HepG2 (cell line): ENCODE data around the gene TGM2. TPM values are rescaled to one million over a fixed set of nuclear protein-coding genes. Genes with fewer than 3 reads are reported as not detected.
A peak's percentile ranks its signal among the peaks of the same experiment; 100 is the strongest.

Source experiments
- BCL6 ChIP-seq: IDR thresholded peaks from 2 replicates; pipeline ENCODE4 v1.6.1; 2016; ENCODE audit warnings: missing genetic modification reagents, missing compliant biosample characterization
- CC2D1A ChIP-seq: sonication (generic); formaldehyde crosslinking; IDR thresholded peaks from 2 replicates; pipeline ENCODE4 v1.8.1; 2023; ENCODE audit warnings: mild to moderate bottlenecking, missing genetic modification reagents
- CTCF ChIP-seq: sonication (generic); formaldehyde crosslinking; IDR thresholded peaks from 2 replicates; pipeline ENCODE4 v1.5.0; 2020; ENCODE audit warnings: mild to moderate bottlenecking, missing genetic modification reagents, moderate library complexity
- FOXK1 ChIP-seq: sonication (generic); formaldehyde crosslinking; IDR thresholded peaks from 2 replicates; pipeline ENCODE4 v1.4.0; 2020; ENCODE audit warnings: low read depth, missing genetic modification reagents, borderline replicate concordance
- FOXP4 ChIP-seq: sonication (generic); formaldehyde crosslinking; IDR thresholded peaks from 2 replicates; pipeline ENCODE4 v1.4.0; 2020; ENCODE audit warnings: missing genetic modification reagents
- HMG20A ChIP-seq: IDR thresholded peaks from 2 replicates; pipeline ENCODE4 v1.6.1; 2016; ENCODE audit warnings: borderline replicate concordance
- KDM1A ChIP-seq: IDR thresholded peaks from 2 replicates; pipeline ENCODE4 v1.6.1; 2016; ENCODE audit warnings: missing compliant biosample characterization
- KDM5A ChIP-seq: fragments of 200-600 bp; sonication (generic); IDR thresholded peaks from 2 replicates; pipeline ENCODE4 v1.7.0; 2018; ENCODE audit warnings: antibody characterized with exemption, mild to moderate bottlenecking, low read length, borderline replicate concordance
- KLF6 ChIP-seq: IDR thresholded peaks from 2 replicates; pipeline ENCODE4 v1.8.0; 2016; ENCODE audit warnings: missing biosample characterization, missing genetic modification reagents
- MXD1 ChIP-seq: sonication (generic); formaldehyde crosslinking; IDR thresholded peaks from 2 replicates; pipeline ENCODE4 v1.4.0; 2020; ENCODE audit warnings: mild to moderate bottlenecking, missing genetic modification reagents
- PAWR ChIP-seq: sonication (generic); formaldehyde crosslinking; IDR thresholded peaks from 2 replicates; pipeline ENCODE4 v1.4.0; 2020; ENCODE audit warnings: missing genetic modification reagents, mild to moderate bottlenecking, borderline replicate concordance
- PRDM10 ChIP-seq: sonication (generic); formaldehyde crosslinking; IDR thresholded peaks from 2 replicates; pipeline ENCODE4 v1.4.0; 2020; ENCODE audit warnings: low read depth, missing genetic modification reagents
- RARA ChIP-seq: IDR thresholded peaks from 2 replicates; pipeline ENCODE4 v1.6.1; 2016; ENCODE audit warnings: missing genetic modification reagents, missing compliant biosample characterization
- SPEN ChIP-seq: sonication (generic); formaldehyde crosslinking; IDR thresholded peaks from 2 replicates; pipeline ENCODE4 v1.5.1; 2020; ENCODE audit warnings: low read depth, mild to moderate bottlenecking, missing genetic modification reagents
- YY1 ChIP-seq: IDR thresholded peaks from 2 replicates; pipeline ENCODE4 v1.6.1; 2011; ENCODE audit warnings: low read length, low read depth, moderate library complexity, mild to moderate bottlenecking; ENCODE audit not compliant: insufficient read depth, insufficient replicate concordance
- ZFP1 ChIP-seq: IDR thresholded peaks from 2 replicates; pipeline ENCODE4 v1.6.1; 2016
- ZNF543 ChIP-seq: sonication (generic); formaldehyde crosslinking; IDR thresholded peaks from 2 replicates; pipeline ENCODE4 v1.4.0; 2020; ENCODE audit warnings: mild to moderate bottlenecking, missing genetic modification reagents
- ZNF619 ChIP-seq: sonication (generic); formaldehyde crosslinking; IDR thresholded peaks from 2 replicates; pipeline ENCODE4 v1.4.0; 2020; ENCODE audit warnings: mild to moderate bottlenecking, missing genetic modification reagents
- ZNF83 ChIP-seq: sonication (generic); formaldehyde crosslinking; IDR thresholded peaks from 2 replicates; pipeline ENCODE4 v1.4.0; 2020; ENCODE audit warnings: missing genetic modification reagents, mild to moderate bottlenecking, borderline replicate concordance
- ZSCAN25 ChIP-seq: sonication (generic); formaldehyde crosslinking; IDR thresholded peaks from 2 replicates; pipeline ENCODE4 v1.8.0; 2022; ENCODE audit warnings: mild to moderate bottlenecking, missing genetic modification reagents
- polyA plus RNA-seq, 8 experiments: library from polyadenylated mRNA; depleted of rRNA in 3 of 8; stranded (reverse) in 7 of 8; unstranded in 1 of 8; fragments of >200 nt; fragmentation: Illumina TruSeq in 4 of 8; extraction: Trizol in 4 of 8; gene quantifications; 2 replicates each; pipeline versions ENCODE4 v1.2.1 to v1.2.3, GENCODE V29; 2011 to 2016; ENCODE audit warnings: low read depth in 4 of 8, missing spikeins in 1 of 8, mixed read lengths in 1 of 8; ENCODE audit not compliant: insufficient read depth in 1 of 8
- total RNA-seq, 5 experiments: library from RNA; depleted of rRNA; stranded (reverse); fragments of >200 nt; fragmentation: Illumina TruSeq; extraction: Trizol; gene quantifications; 2 replicates each; pipeline ENCODE4 v1.2.3, GENCODE V29; 2016; ENCODE audit warnings: low read depth in 1 of 5
- TF ChIP-seq, protein P1 (sequence below): sonication (generic); formaldehyde crosslinking; IDR thresholded peaks from 2 replicates; pipeline ENCODE4 v1.4.0; 2020; ENCODE audit warnings: mild to moderate bottlenecking, missing genetic modification reagents

The TGM2 gene
- total and polyA plus RNA-seq, 2 of the 13 experiments (the other 11 are each of a cell fraction or from before 2014, with no cell fraction given), result 4.2 to 46.4 TPM

DNA sequence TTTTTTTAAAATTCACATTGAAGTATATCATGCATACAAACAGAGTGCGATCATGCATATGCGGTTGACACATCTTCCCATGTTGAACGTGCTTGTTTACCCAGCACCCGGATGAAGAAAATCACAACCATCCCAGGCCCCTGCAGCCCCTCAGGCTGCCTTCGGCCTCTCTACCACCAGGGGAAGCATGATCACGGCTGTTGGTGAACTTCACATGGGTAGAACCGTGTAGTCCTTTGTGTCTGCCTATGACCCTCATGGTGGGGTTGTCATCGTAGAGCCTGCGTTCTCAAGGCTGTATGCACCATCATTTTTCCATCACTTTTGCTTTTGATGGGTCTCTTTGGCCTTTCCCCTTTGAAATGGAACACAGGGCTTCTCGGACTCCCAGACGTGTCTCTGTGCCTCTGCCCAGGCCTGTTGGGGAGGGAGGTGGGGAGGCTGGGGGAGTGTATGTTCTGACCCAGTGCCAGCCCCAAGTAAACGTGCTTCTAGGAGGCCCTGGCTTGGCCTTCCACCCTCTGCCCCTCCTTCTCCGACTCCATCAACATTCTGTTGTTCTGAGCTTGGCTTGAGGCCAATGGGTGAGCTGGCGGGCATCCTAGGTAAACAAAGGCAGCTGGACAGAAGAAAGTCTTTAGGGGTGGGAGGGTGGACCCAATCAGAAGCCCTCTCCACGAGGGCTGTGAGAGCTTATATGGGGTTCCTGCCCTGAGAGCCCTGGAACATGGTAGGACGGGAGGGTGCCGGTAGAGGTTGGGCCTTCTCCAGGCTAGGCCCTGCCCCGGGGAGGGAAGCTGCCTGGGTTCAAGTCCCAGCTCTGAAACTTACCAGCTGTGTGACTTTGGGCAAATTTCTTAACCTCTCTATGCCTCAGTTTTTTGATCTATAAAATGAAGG lies 39.7 kb downstream of the TGM2 start (continued):
- peak; percentile 78; the same call in 1 of the 2 replicates for TF ChIP-seq HMG20A
- TF ChIP-seq PRDM10 (CRISPR knock-in tag), result peak; percentile 72
- peak; percentile 72 for TF ChIP-seq FOXP4 (CRISPR knock-in tag)
- TF ChIP-seq SPEN (CRISPR knock-in tag), result 0 out of 2 replicates have a peak, but pooled peaks have one; percentile 42
- TF ChIP-seq KDM5A, result no peak
- no peak for TF ChIP-seq YY1
- peak; percentile 63; the same call in 1 of the 2 replicates for TF ChIP-seq ZNF543 (CRISPR knock-in tag)
- peak; percentile 81 for TF ChIP-seq CTCF (CRISPR knock-in tag)
- TF ChIP-seq RARA (CRISPR knock-in tag), result peak; percentile 87
- TF ChIP-seq ZNF83 (CRISPR knock-in tag), result peak; percentile 23; the same call in 1 of the 2 replicates
- no peak for TF ChIP-seq PAWR (CRISPR knock-in tag)
- TF ChIP-seq ZNF619 (CRISPR knock-in tag), result no peak
- TF ChIP-seq KDM1A, result peak; percentile 71; the same call in 1 of the 2 replicates
- TF ChIP-seq ZFP1 (CRISPR knock-in tag), result peak; percentile 48; the same call in 1 of the 2 replicates
- no peak; the same call in 1 of the 2 replicates for TF ChIP-seq FOXK1 (CRISPR knock-in tag)
- peak; percentile 78; the same call in 1 of the 2 replicates for TF ChIP-seq BCL6 (CRISPR knock-in tag)
- TF ChIP-seq CC2D1A (CRISPR knock-in tag), result peak; percentile 48; the same call in 1 of the 2 replicates
- TF ChIP-seq MXD1 (CRISPR knock-in tag), result no peak
- TF ChIP-seq KLF6, result no peak; the same call in 1 of the 2 replicates
- TF ChIP-seq, protein P1, sequence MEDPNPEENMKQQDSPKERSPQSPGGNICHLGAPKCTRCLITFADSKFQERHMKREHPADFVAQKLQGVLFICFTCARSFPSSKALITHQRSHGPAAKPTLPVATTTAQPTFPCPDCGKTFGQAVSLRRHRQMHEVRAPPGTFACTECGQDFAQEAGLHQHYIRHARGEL (CRISPR knock-in tag), result no peak
- TF ChIP-seq ZSCAN25, result peak; percentile 55; the same call in 1 of the 2 replicates
